ENCODE results near the gene PAK6. TPM values are rescaled to one million over a fixed set of nuclear protein-coding genes. Genes with fewer than 3 reads are reported as not detected.
A peak's percentile ranks its signal among the peaks of the same experiment; 100 is the strongest.

The PAK6 gene
- polyA plus RNA-seq, 1 of the 3 experiments (the other 2 are of a cell fraction) = 0.07 TPM

- Histone ChIP-seq H3K79me2 (ENCODE audit: insufficient read depth) (no peaks in the 10 kb centered on the region), H3K27ac (ENCODE audit: low read depth in 2 of 2, low read length in 1 of 2) (no peak overlapping the region), H3K4me2 (peak overlapping the region; percentile 80), H4K20me1 (ENCODE audit: insufficient read depth) (peaks cover 5% of the 10 kb centered on the region; the same call in 1 of the 2 replicates), H3K27me3 (ENCODE audit: insufficient read depth) (peaks cover 5% of the 10 kb centered on the region; the same call in 1 of the 2 replicates), H2AFZ (ENCODE audit: low read depth) (0 out of 2 replicates have a peak overlapping the region, but pooled peaks have one; percentile 38), H3K36me3 (replicated peaks in 1 of 2; ENCODE audit: control insufficient read depth in 1 of 2, insufficient read depth in 2 of 2, low read length in 1 of 2) (no peaks in the 10 kb centered on the region), H3K4me1 (ENCODE audit: control insufficient read depth in 1 of 2, insufficient read depth in 2 of 2, low read depth in 1 of 2, low read length in 1 of 2) (peaks cover 5 to 24% of the 10 kb centered on the region in 2 experiments; a peak in 2 of 4 replicates), H3K9ac (no peak overlapping the region), H3K9me3 (no peaks in the 10 kb centered on the region), H3F3A (replicated peaks; ENCODE audit: insufficient read depth) (peaks cover 4% of the 10 kb centered on the region), H3K9me2 (no peaks in the 10 kb centered on the region), H3K4me3 (ENCODE audit: low read depth in 2 of 2, low read length in 1 of 2) (peak overlapping the region; percentile 40 to 56)
- ChIA-PET POLR2A (interaction anchor here (0.8 to 1.8 kb wide), 3 partner anchors 9 to 167 kb away, joined by 3 to 5 read pairs (median 4); no protein-coding TSS in a partner anchor), CTCF (interaction anchor here (1.1 to 34.5 kb wide), 12 partner anchors 9 to 182 kb away, joined by 3 to 720 read pairs (median 5); partner anchors contain the start of gene PLCB2)
- DNase-seq = peak; percentile 60
- 62% methylated on average over 5 of the region's 5 CpGs for WGBS (ENCODE audit: low lambda C conversion rate)
- TF ChIP-seq MXI1 (IDR thresholded peaks at IDR 0.05; ENCODE audit: low read depth, low read length) = peak; percentile 2; the same call in 1 of the 2 replicates
- no peak for TF ChIP-seq REST (IDR thresholded peaks at IDR 0.05; ENCODE audit: low read depth, low read length)
Measured at GRCh38 chr15:40239404-40239692, 485 bp downstream of the PAK6 start.

- WGBS (ENCODE audit: low lambda C conversion rate) = 92% methylated on average over 13 of the region's 19 CpGs
- Histone ChIP-seq H3K36me3 (replicated peaks in 1 of 2; ENCODE audit: control insufficient read depth in 1 of 2, insufficient read depth in 2 of 2, low read length in 1 of 2) (no peaks in the 10 kb centered on the region), H3K4me3 (ENCODE audit: low read depth in 2 of 2, low read length in 1 of 2) (no peak overlapping the region; a peak in 1 of 4 replicates), H3F3A (replicated peaks; ENCODE audit: insufficient read depth) (peaks cover 4% of the 10 kb centered on the region), H2AFZ (ENCODE audit: low read depth) (no peak overlapping the region), H3K4me1 (ENCODE audit: control insufficient read depth in 1 of 2, insufficient read depth in 2 of 2, low read depth in 1 of 2, low read length in 1 of 2) (peaks cover 5 to 24% of the 10 kb centered on the region in 2 experiments; a peak in 2 of 4 replicates), H3K27me3 (ENCODE audit: insufficient read depth) (peaks cover 5% of the 10 kb centered on the region; the same call in 1 of the 2 replicates), H3K27ac (ENCODE audit: low read depth in 2 of 2, low read length in 1 of 2) (no peak overlapping the region), H4K20me1 (ENCODE audit: insufficient read depth) (peaks cover 5% of the 10 kb centered on the region; the same call in 1 of the 2 replicates), H3K9me3 (no peaks in the 10 kb centered on the region), H3K9ac (no peak overlapping the region), H3K4me2 (peak overlapping the region; percentile 80), H3K79me2 (ENCODE audit: insufficient read depth) (no peaks in the 10 kb centered on the region), H3K9me2 (no peaks in the 10 kb centered on the region)
- no peak for DNase-seq
- CTCF ChIA-PET = interaction anchor here (0.9 to 34.5 kb wide), 15 partner anchors 8 to 194 kb away, joined by 3 to 720 read pairs (median 4); partner anchors contain the start of genes ANKRD63 and PLCB2
- TF ChIP-seq CHD2 (IDR thresholded peaks at IDR 0.05; ENCODE audit: low read length, partially characterized antibody) (no peak), USF2 (IDR thresholded peaks at IDR 0.05; ENCODE audit: borderline replicate concordance, low read depth, low read length) (no peak), RXRA (IDR thresholded peaks at IDR 0.05; ENCODE audit: borderline replicate concordance, low read depth) (no peak), SMC3 (IDR thresholded peaks at IDR 0.05; ENCODE audit: low read depth, low read length) (no peak), FOSL2 (IDR thresholded peaks at IDR 0.05; ENCODE audit: borderline replicate concordance, low read depth) (no peak), NFIC (IDR thresholded peaks at IDR 0.05; ENCODE audit: borderline replicate concordance) (no peak), EZH2phosphoT487 (IDR thresholded peaks at IDR 0.05; ENCODE audit: borderline replicate concordance, low read depth) (no peak), TAF1 (IDR thresholded peaks at IDR 0.05; ENCODE audit: borderline replicate concordance, low read depth, low read length) (no peak), MEF2A (IDR thresholded peaks at IDR 0.05; ENCODE audit: borderline replicate concordance, low read depth) (no peak), PBX3 (IDR thresholded peaks at IDR 0.05) (no peak), FOXM1 (IDR thresholded peaks at IDR 0.05; ENCODE audit: low read depth) (no peak), ZBTB33 (IDR thresholded peaks at IDR 0.05; ENCODE audit: borderline replicate concordance, low read depth) (no peak), RAD21 (IDR thresholded peaks at IDR 0.05; ENCODE audit: low read length) (no peak)
- POLR2A ChIA-PET = interaction anchor here (0.8 to 1.8 kb wide), 4 partner anchors 8 to 166 kb away, joined by 3 to 5 read pairs (median 4); no protein-coding TSS in a partner anchor
Measured at GRCh38 chr15:40239693-40240618, 1.1 kb downstream of the PAK6 start.
